GM23338 (cell line): ENCODE results near the gene CHRM4.

Source experiments
- CREB1 ChIP-seq: fragments of 250-450 bp; sonication (Bioruptor Pico); IDR thresholded peaks from 2 replicates; pipeline ENCODE4 v1.5.0; 2020; ENCODE audit warnings: low read depth, mild to moderate bottlenecking, moderate library complexity
- CTCF ChIP-seq, 2 experiments: fragments of 200-600 bp in 1 of 2; sonication (generic) in 1 of 2; conservative IDR thresholded peaks; 2 replicates each; pipeline versions ENCODE4 v1.5.1 to v1.6.1; 2016 to 2017; ENCODE audit warnings: antibody characterized with exemption in 2 of 2, low read depth in 2 of 2, mild to moderate bottlenecking in 2 of 2, moderate library complexity in 1 of 2
- EZH2 ChIP-seq: fragments of 200-600 bp; sonication (generic); IDR thresholded peaks from one replicate; pipeline ENCODE4 v1.8.0; 2017; ENCODE audit warnings: antibody characterized with exemption, mild to moderate bottlenecking, low read depth; ENCODE audit not compliant: unreplicated experiment
- POLR2AphosphoS5 ChIP-seq: IDR thresholded peaks from 2 replicates; pipeline ENCODE4 v1.6.1; 2016; ENCODE audit warnings: antibody characterized with exemption, low read depth

- TF ChIP-seq CTCF (conservative IDR thresholded peaks at IDR 0.05; ENCODE audit: low read depth in 2 of 2), result no peak
- peak; percentile 25; the same call in 1 of the 2 replicates for TF ChIP-seq POLR2AphosphoS5
- no peak for TF ChIP-seq CREB1 (CRISPR knock-in tag)
- no peak for TF ChIP-seq EZH2
Measured at GRCh38 chr11:46338636-46338987, 53.0 kb downstream of the CHRM4 start.
